ENCODE data around the gene LTBP1. TPM values are rescaled to one million over a fixed set of nuclear protein-coding genes. Genes with fewer than 3 reads are reported as not detected.

LTBP1 gene
- total RNA-seq, 1 experiment from 2014 or later = 10.3 TPM

DNA sequence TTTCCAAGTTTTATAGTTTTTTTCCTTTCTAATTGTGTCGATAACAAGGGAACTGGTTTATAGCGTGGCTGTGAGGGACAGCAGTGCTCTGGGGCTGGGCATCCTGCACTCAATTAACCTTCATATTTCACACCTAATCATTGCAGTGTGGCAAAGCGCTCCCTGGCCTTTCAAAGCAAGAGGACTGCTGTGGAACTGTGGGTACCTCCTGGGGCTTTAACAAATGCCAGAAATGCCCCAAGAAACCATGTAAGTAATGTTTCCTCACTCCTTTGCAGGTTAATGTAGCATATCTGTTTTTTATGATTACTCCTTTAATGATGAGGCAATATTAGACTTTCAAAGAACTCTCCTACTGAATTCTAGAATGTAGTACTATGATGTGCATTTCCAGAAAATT is 270.7 kb downstream of the LTBP1 start:
- ChIA-PET CTCF (no interaction called here), POLR2A (ENCODE audit: unreplicated experiment) (no interaction called here)
- H3K9me3 ChIP-seq (ENCODE audit: insufficient read depth, low read depth) = no peaks in the 10 kb centered on the region
- H4K20me1 ChIP-seq (ENCODE audit: insufficient read depth) = no peaks in the 10 kb centered on the region
- no peaks in the 10 kb centered on the region for H3K9me2 ChIP-seq (ENCODE audit: insufficient read depth)
- no peak for TF ChIP-seq EZH2 (IDR thresholded peaks at IDR 0.05; ENCODE audit: low read depth)
- DNase-seq = no peak
- H3K27me3 ChIP-seq (ENCODE audit: insufficient read depth, low read depth) = no peaks in the 10 kb centered on the region
- no peaks in the 10 kb centered on the region for H3K36me3 ChIP-seq (ENCODE audit: low read depth)
- no peak overlapping the region for H3K4me3 ChIP-seq
- intact Hi-C loops (cut with micrococcal nuclease; ENCODE audit: unreplicated experiment) = no loop called here
- H3K4me1 ChIP-seq (replicated peaks; ENCODE audit: insufficient read depth) = peaks cover 17% of the 10 kb centered on the region
- peaks cover 5% of the 10 kb centered on the region; the same call in 1 of the 2 replicates for H3F3A ChIP-seq (ENCODE audit: insufficient read depth, low read depth)
- H2AFZ ChIP-seq = no peak overlapping the region
- no peaks in the 10 kb centered on the region for H3K79me2 ChIP-seq (ENCODE audit: low read depth)
- no peak overlapping the region for H3K27ac ChIP-seq
- no TSS peak for BruUV-seq (replicated peaks)
- no peak overlapping the region for H3K4me2 ChIP-seq

DNA sequence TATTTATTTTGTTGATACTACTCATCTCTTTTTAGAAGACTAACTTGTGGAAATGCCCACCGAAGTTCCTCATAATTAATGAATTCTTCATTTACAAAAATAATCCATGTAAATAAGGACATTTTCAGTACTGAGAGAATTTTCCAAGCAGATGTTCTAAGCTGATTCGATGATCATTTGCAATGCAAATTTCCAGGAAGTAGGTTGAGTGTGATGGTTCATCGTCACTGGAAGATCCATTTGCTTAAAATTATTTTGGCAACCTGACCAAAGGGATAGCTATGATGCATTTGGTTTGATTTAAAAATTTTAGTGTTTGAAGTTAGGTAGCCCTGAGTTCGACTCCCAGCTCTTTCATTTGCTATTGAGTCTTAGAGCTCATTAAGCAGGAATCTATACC is 272.4 kb downstream of the LTBP1 start:
- BruUV-seq (replicated peaks) = no TSS peak
- H3K9me3 ChIP-seq (ENCODE audit: insufficient read depth, low read depth) = no peaks in the 10 kb centered on the region
- no peak overlapping the region for H2AFZ ChIP-seq
- ChIA-PET POLR2A (ENCODE audit: unreplicated experiment) (no interaction called here), CTCF (no interaction called here)
- no peak for TF ChIP-seq EZH2 (IDR thresholded peaks at IDR 0.05; ENCODE audit: low read depth)
- TF ChIP-seq, protein P1, sequence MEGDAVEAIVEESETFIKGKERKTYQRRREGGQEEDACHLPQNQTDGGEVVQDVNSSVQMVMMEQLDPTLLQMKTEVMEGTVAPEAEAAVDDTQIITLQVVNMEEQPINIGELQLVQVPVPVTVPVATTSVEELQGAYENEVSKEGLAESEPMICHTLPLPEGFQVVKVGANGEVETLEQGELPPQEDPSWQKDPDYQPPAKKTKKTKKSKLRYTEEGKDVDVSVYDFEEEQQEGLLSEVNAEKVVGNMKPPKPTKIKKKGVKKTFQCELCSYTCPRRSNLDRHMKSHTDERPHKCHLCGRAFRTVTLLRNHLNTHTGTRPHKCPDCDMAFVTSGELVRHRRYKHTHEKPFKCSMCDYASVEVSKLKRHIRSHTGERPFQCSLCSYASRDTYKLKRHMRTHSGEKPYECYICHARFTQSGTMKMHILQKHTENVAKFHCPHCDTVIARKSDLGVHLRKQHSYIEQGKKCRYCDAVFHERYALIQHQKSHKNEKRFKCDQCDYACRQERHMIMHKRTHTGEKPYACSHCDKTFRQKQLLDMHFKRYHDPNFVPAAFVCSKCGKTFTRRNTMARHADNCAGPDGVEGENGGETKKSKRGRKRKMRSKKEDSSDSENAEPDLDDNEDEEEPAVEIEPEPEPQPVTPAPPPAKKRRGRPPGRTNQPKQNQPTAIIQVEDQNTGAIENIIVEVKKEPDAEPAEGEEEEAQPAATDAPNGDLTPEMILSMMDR (conservative IDR thresholded peaks at IDR 0.05) = no peak
- no peak overlapping the region for H3K4me3 ChIP-seq
- peaks cover 5% of the 10 kb centered on the region; the same call in 1 of the 2 replicates for H3F3A ChIP-seq (ENCODE audit: insufficient read depth, low read depth)
- H3K4me2 ChIP-seq = no peak overlapping the region
- H3K27ac ChIP-seq = no peak overlapping the region
- no peaks in the 10 kb centered on the region; the same call in 1 of the 2 replicates for H3K9me2 ChIP-seq (ENCODE audit: insufficient read depth)
- DNase-seq = no peak
- H3K79me2 ChIP-seq (ENCODE audit: low read depth) = no peaks in the 10 kb centered on the region
- H4K20me1 ChIP-seq (ENCODE audit: insufficient read depth) = no peaks in the 10 kb centered on the region
- H3K36me3 ChIP-seq (ENCODE audit: low read depth) = no peaks in the 10 kb centered on the region
- H3K4me1 ChIP-seq (replicated peaks; ENCODE audit: insufficient read depth) = peaks cover 17% of the 10 kb centered on the region
- intact Hi-C loops (cut with micrococcal nuclease; ENCODE audit: unreplicated experiment) = no loop called here
- no peaks in the 10 kb centered on the region for H3K27me3 ChIP-seq (ENCODE audit: insufficient read depth, low read depth)

DNA sequence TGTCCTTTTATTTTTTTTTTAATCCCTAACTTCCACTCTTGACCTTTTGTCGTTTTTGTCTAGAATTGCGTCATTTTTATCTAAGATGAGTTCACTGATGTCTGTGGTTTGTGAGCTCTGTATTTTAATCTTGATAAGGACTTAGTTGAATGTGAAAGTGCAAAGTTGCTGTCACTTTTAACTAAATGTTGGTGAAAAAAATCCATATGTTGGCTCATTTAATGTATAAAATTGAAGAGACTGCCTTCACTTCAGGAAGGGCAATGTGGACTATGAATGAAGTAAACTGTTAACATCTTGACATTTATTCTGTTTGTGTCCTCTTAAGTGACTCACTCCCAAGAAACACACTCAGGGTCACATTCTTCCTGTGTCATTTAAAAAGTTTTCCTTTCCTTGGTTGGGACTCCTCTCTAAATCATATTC is 273.1 kb downstream of the LTBP1 start:
- Histone ChIP-seq H3K9me3 (ENCODE audit: insufficient read depth, low read depth) (no peaks in the 10 kb centered on the region), H4K20me1 (ENCODE audit: insufficient read depth) (no peaks in the 10 kb centered on the region), H3K4me2 (peak overlapping the region; percentile 30; the same call in 1 of the 2 replicates), H3K4me3 (no peak overlapping the region), H3K27ac (peak overlapping the region; percentile 2; the same call in 1 of the 2 replicates), H3K79me2 (ENCODE audit: low read depth) (no peaks in the 10 kb centered on the region), H2AFZ (no peak overlapping the region), H3F3A (ENCODE audit: insufficient read depth, low read depth) (peaks cover 5% of the 10 kb centered on the region; the same call in 1 of the 2 replicates), H3K4me1 (replicated peaks; ENCODE audit: insufficient read depth) (peaks cover 17% of the 10 kb centered on the region), H3K27me3 (ENCODE audit: insufficient read depth, low read depth) (no peaks in the 10 kb centered on the region), H3K36me3 (ENCODE audit: low read depth) (no peaks in the 10 kb centered on the region), H3K9me2 (ENCODE audit: insufficient read depth) (no peaks in the 10 kb centered on the region; the same call in 1 of the 2 replicates)
- TF ChIP-seq, protein P1 (conservative IDR thresholded peaks at IDR 0.05) = no peak
- no peak for TF ChIP-seq EZH2 (IDR thresholded peaks at IDR 0.05; ENCODE audit: low read depth)
- no TSS peak for BruUV-seq (replicated peaks)
- ChIA-PET CTCF (no interaction called here), POLR2A (ENCODE audit: unreplicated experiment) (no interaction called here)
- no peak for DNase-seq
- intact Hi-C loops (cut with micrococcal nuclease; ENCODE audit: unreplicated experiment) = no loop called here

DNA sequence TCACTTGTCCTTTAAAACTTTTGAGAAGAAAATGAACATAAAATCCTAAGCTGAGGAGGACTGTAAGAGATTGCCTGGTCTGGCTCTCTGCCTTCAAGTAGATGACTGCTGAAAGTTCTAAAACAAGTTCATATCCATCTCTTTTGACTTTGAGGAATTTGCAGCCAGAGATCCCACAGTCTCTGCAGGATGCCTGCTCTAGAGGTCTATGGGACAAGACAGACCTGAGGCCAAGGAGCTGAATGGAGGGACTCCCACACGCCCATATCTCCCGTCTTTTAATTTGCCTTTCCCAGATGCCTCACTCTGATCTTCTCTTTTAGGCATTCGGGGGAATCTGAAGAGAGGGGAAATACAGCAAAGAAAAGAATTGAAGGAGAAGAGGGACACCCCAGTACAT is 273.8 kb downstream of the LTBP1 start:
- Histone ChIP-seq H3K4me3 (no peak overlapping the region), H3K27me3 (ENCODE audit: insufficient read depth, low read depth) (no peaks in the 10 kb centered on the region), H3K79me2 (ENCODE audit: low read depth) (no peaks in the 10 kb centered on the region), H4K20me1 (ENCODE audit: insufficient read depth) (no peaks in the 10 kb centered on the region), H3K4me2 (0 out of 2 replicates have a peak overlapping the region, but pooled peaks have one; percentile 30), H3K9me3 (ENCODE audit: insufficient read depth, low read depth) (no peaks in the 10 kb centered on the region), H3F3A (ENCODE audit: insufficient read depth, low read depth) (peaks cover 5% of the 10 kb centered on the region; the same call in 1 of the 2 replicates), H3K27ac (no peak overlapping the region), H3K36me3 (ENCODE audit: low read depth) (no peaks in the 10 kb centered on the region), H2AFZ (no peak overlapping the region), H3K9me2 (ENCODE audit: insufficient read depth) (no peaks in the 10 kb centered on the region; the same call in 1 of the 2 replicates), H3K4me1 (replicated peaks; ENCODE audit: insufficient read depth) (peaks cover 17% of the 10 kb centered on the region)
- POLR2A ChIA-PET (ENCODE audit: unreplicated experiment) = no interaction called here
- TF ChIP-seq, protein P1 (conservative IDR thresholded peaks at IDR 0.05) = no peak
- TF ChIP-seq EZH2 (IDR thresholded peaks at IDR 0.05; ENCODE audit: low read depth) = no peak
- intact Hi-C loops (cut with micrococcal nuclease; ENCODE audit: unreplicated experiment) = no loop called here
- CTCF ChIA-PET = no interaction called here
- no peak for DNase-seq
- BruUV-seq (replicated peaks) = no TSS peak
